Prostate gland (tissue), 2 donors: ENCODE results near the gene CDC42BPA. TPM values are rescaled to one million over a fixed set of nuclear protein-coding genes. Genes with fewer than 3 reads are reported as not detected.

Experiments used
- DNase-seq: peaks from one replicate; pipeline ENCODE4 v3.0.0-alpha.2; 2019; ENCODE audit warnings: low spot score
- H3K27ac ChIP-seq, 2 donors: fragments of 200-600 bp; sonication (generic); 2 replicates each; pipeline ENCODE4 v1.5.1; 2017 to 2019
- H3K27me3 ChIP-seq: fragments of 200-600 bp; sonication (generic); replicated peaks from 2 replicates; pipeline ENCODE4 v1.5.1; 2019; ENCODE audit not compliant: insufficient read depth
- H3K36me3 ChIP-seq, 2 donors: fragments of 200-600 bp; sonication (generic); 1 replicate in 1 of 2; 2 replicates in 1 of 2; pipeline versions ENCODE4 v1.5.1 to v1.8.1; 2017 to 2019
- H3K4me1 ChIP-seq: fragments of 200-600 bp; sonication (generic); replicated peaks from 2 replicates; pipeline ENCODE4 v1.5.1; 2019
- H3K4me3 ChIP-seq, 2 donors: fragments of 200-600 bp; sonication (generic); 2 replicates each; pipeline ENCODE4 v1.5.1; 2017 to 2019
- H3K9me3 ChIP-seq: fragments of 200-600 bp; sonication (generic); 2 replicates; pipeline ENCODE4 v1.5.1; 2017
- POLR2A ChIP-seq: fragments of 450-650 bp; IDR thresholded peaks from one replicate; pipeline ENCODE4 v1.6.1; 2016; ENCODE audit warnings: antibody characterized with exemption, mild to moderate bottlenecking
- POLR2AphosphoS5 ChIP-seq: sonication (generic); formaldehyde crosslinking; IDR thresholded peaks from one replicate; pipeline ENCODE4 v1.6.1; 2017; ENCODE audit warnings: antibody characterized with exemption
- WGBS: methylation state at CpG from one replicate; pipeline ENCODE4 v1.1.5; 2018; 5-methylcytosine and 5-hydroxymethylcytosine counted together
- intact Hi-C: fragments of 100-400 bp; cut with DNase I; formaldehyde crosslinking; loops from one replicate; pipeline ENCODE4 v1.14.2; 2022
- total RNA-seq, 2 donors: library from RNA; depleted of rRNA; stranded (reverse); fragments of >200 nt; gene quantifications; one replicate each; pipeline ENCODE4 v1.1.0, GENCODE V29; 2016
- TF ChIP-seq, protein P1 (sequence below), 4 experiments: fragments of 200-600 bp in 2 of 4; fragments of 450-650 bp in 2 of 4; sonication (generic) in 2 of 4; IDR thresholded peaks; 1 replicate in 3 of 4; 2 replicates in 1 of 4; pipeline ENCODE4 v1.5.1; 2016 to 2019; ENCODE audit warnings: antibody characterized with exemption in 4 of 4, mild to moderate bottlenecking in 2 of 4, moderate library complexity in 2 of 4

CDC42BPA gene
- total RNA-seq, 2 donors from 2014 or later: 31.3 to 76.9 TPM

DNA sequence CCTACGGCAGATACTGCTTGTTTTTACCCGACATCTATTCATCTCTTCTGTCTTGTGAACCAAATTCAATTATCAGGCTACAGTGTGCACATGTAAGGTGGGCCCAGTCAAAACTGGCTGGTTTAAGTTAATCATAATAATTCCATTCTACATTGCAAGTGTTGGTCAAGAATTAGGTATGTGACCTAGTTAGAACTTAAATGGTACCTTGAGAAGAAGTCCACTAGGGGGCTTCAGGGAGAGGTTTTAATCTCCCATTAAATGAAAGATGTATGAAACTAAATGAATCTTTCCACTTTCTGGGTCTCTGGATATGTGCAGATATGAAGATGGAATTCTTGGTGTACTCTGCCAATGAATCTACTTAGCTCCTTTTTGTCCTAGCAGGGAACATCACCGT lies 187.1 kb downstream of the CDC42BPA start:
- Histone ChIP-seq H3K4me3 (no peak overlapping the region), H3K27ac (no peak overlapping the region), H3K9me3 (no peaks in the 10 kb centered on the region), H3K4me1 (no peaks in the 10 kb centered on the region), H3K27me3 (no peaks in the 10 kb centered on the region), H3K36me3 (no peaks in the 10 kb centered on the region)
- 86% methylated on average over 3 of the region's 3 CpGs for WGBS
- DNase-seq: no peak
- no peak for TF ChIP-seq POLR2AphosphoS5
- TF ChIP-seq, protein P1, sequence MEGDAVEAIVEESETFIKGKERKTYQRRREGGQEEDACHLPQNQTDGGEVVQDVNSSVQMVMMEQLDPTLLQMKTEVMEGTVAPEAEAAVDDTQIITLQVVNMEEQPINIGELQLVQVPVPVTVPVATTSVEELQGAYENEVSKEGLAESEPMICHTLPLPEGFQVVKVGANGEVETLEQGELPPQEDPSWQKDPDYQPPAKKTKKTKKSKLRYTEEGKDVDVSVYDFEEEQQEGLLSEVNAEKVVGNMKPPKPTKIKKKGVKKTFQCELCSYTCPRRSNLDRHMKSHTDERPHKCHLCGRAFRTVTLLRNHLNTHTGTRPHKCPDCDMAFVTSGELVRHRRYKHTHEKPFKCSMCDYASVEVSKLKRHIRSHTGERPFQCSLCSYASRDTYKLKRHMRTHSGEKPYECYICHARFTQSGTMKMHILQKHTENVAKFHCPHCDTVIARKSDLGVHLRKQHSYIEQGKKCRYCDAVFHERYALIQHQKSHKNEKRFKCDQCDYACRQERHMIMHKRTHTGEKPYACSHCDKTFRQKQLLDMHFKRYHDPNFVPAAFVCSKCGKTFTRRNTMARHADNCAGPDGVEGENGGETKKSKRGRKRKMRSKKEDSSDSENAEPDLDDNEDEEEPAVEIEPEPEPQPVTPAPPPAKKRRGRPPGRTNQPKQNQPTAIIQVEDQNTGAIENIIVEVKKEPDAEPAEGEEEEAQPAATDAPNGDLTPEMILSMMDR (IDR thresholded peaks at IDR 0.05): peak in 3 of 4 experiments; percentile 32 to 38 (median 35)
- TF ChIP-seq POLR2A: no peak
- intact Hi-C loops: loop anchor here (10.0 kb wide), 1 partner anchor 304 kb away; no protein-coding TSS in a partner anchor

DNA sequence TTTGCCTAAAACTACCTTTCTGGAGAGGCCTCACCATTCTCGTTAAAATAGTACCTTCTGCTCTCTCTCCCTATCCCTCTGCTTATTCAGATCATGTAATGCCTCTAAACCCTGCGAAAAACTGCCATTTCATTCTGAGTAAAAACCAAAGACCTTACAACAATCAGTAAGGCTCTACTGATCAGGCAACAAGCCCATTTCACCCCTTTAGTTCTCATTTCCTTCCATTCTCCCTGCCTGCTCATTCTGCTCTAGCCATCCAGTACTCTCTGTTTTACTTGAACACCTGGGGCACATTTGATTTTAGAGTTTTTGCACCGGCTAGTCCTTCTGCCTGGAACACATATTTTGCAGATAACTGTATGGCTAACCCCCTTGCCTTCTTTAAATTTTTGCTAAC lies 190.4 kb downstream of the CDC42BPA start:
- H3K4me1 ChIP-seq: no peaks in the 10 kb centered on the region
- WGBS: 90% methylated on average over 3 of the region's 3 CpGs
- H3K27ac ChIP-seq: no peak overlapping the region
- no peak overlapping the region for H3K4me3 ChIP-seq
- DNase-seq: no peak
- H3K9me3 ChIP-seq: no peaks in the 10 kb centered on the region
- TF ChIP-seq POLR2A (no peak), POLR2AphosphoS5 (no peak)
- TF ChIP-seq, protein P1 (IDR thresholded peaks at IDR 0.05): no peak
- H3K36me3 ChIP-seq: no peaks in the 10 kb centered on the region
- intact Hi-C loops: no loop called here
- no peaks in the 10 kb centered on the region for H3K27me3 ChIP-seq

- no peak for TF ChIP-seq POLR2A
- TF ChIP-seq, protein P1 (IDR thresholded peaks at IDR 0.05): no peak
- TF ChIP-seq POLR2AphosphoS5: no peak
- H3K36me3 ChIP-seq: no peaks in the 10 kb centered on the region
Observed at GRCh38 chr1:227125929-227126545, 192.3 kb downstream of the CDC42BPA start.

GRCh38 chr1:227124473-227124872 lies 193.8 kb downstream of the CDC42BPA start:
- no peak overlapping the region for H3K4me3 ChIP-seq
- H3K27ac ChIP-seq: no peak overlapping the region
- TF ChIP-seq, protein P1 (IDR thresholded peaks at IDR 0.05): no peak
- no peak for TF ChIP-seq POLR2AphosphoS5
- TF ChIP-seq POLR2A: no peak
- 88% methylated on average over 1 of the region's 1 CpG for WGBS
- no peaks in the 10 kb centered on the region for H3K4me1 ChIP-seq
- intact Hi-C loops: no loop called here
- DNase-seq: no peak
- H3K9me3 ChIP-seq: no peaks in the 10 kb centered on the region
- no peaks in the 10 kb centered on the region for H3K27me3 ChIP-seq
- no peaks in the 10 kb centered on the region for H3K36me3 ChIP-seq

More at GRCh38 chr1:227125929-227126545, 192.3 kb downstream of the CDC42BPA start:
- H3K4me1 ChIP-seq: no peaks in the 10 kb centered on the region
- 60% methylated on average over 3 of the region's 3 CpGs for WGBS
- no peaks in the 10 kb centered on the region for H3K9me3 ChIP-seq
- no peaks in the 10 kb centered on the region for H3K27me3 ChIP-seq
- no peak overlapping the region for H3K4me3 ChIP-seq
- no peak overlapping the region for H3K27ac ChIP-seq
- intact Hi-C loops: no loop called here
- no peak for DNase-seq

DNA sequence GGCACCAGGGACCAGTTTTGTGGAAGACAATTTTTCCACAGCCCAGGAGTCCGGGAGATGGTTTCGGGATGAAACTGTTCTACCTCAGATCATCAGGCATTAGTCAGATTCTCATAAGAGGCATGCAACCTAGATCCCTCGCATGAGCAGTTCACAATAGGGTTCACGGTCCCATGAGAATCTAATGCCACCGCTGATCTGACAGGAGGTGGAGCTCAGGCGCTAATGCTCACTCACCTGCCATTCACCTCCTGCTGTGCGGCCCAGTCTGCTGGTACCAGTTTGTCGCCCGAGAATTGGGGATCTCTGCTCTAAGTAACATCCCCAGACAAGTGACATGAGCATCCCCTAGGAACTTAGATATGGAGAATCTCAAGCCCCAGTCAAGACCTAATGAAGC lies 197.5 kb downstream of the CDC42BPA start:
- WGBS: 97% methylated on average over 9 of the region's 9 CpGs
- Histone ChIP-seq H3K4me3 (no peak overlapping the region), H3K36me3 (no peaks in the 10 kb centered on the region), H3K27ac (no peak overlapping the region), H3K27me3 (no peaks in the 10 kb centered on the region), H3K9me3 (no peaks in the 10 kb centered on the region), H3K4me1 (no peaks in the 10 kb centered on the region)
- no peak for DNase-seq
- intact Hi-C loops: no loop called here
- no peak for TF ChIP-seq POLR2A
